Activated CD4-positive, CD25-positive, alpha-beta regulatory T cell treated with anti-CD3 and anti-CD28 coated beads, Interleukin-2, amount 50 U/mL, for 24 hours (primary cell): ENCODE results near the gene CCNG1.
"Not testable (repeated sequence)": the region's sequence is repeated elsewhere in the genome, so short reads cannot be mapped to it uniquely, and the experiment has no call there.

Experiments used
- ATAC-seq, 2 donors: fragments of 150-1000 bp; cut with Tn5 transposase; one replicate each; pipeline ENCODE4 v1.10.0; 2021; ENCODE audit warnings: mild to moderate bottlenecking in 1 of 2, moderate library complexity in 1 of 2

CCNG1 gene

DNA sequence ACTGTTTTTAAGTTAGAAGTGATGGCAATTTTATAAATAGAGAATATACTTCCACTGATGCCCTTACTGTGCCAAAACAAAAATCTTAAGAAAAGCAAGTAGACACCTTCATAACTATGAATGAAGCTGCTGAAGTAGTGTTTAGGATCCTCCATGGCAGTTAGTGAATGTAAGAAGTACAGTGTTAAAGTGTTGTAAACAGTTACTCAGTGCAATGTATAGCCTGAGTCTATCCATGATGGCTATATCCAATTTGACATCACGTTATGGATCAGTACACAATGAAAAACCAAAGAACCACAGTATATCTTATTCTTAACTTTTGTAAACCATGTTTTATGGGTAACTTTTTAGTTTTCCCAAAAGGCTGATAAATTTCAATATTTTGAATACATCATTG, 7.1 kb downstream of the CCNG1 start:
- no peak for ATAC-seq

DNA sequence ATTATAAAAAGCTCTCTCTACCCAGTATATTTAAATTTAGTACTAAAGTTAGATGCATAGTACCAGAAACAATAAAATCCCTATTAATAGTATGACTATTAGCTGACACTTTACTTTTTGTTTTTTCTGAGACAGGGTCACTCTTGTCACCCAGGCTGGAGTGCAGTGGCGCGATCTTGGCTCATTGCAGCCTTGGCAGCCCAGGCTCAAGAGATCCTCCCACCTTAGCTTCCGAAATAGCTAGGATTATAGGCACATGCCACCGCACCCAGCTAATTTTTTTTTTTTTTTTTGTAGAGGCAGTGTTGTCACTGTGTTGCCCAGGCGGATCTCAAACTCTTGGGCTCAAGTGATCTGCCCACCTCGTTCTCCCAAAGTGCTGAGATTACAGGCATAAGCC, 8.0 kb downstream of the CCNG1 start:
- ATAC-seq = no peak

- no peak for ATAC-seq
Observed at GRCh38 chr5:163447191-163447590, 9.8 kb downstream of the CCNG1 start.

DNA sequence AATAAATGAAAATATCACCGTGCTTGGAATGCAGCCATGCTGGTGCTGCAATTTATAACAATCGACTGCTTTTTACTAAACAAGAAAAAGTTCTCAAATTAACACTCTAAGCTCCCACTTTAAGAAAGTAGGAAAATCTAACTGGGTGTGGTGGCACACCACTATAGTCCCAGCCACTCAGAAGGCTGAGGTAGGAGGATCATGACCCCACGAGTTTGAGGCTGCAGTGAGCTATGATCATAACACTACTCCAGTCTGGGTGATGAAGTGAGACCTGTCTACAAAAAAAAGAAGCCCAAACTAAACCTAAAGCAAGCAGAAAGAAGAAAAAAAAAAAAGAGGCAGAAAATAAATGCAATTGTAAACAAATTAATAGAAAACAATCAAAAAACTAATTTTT, 10.5 kb downstream of the CCNG1 start:
- ATAC-seq = no peak

- no peak for ATAC-seq
Observed at GRCh38 chr5:163448491-163448890, 11.1 kb downstream of the CCNG1 start.

DNA sequence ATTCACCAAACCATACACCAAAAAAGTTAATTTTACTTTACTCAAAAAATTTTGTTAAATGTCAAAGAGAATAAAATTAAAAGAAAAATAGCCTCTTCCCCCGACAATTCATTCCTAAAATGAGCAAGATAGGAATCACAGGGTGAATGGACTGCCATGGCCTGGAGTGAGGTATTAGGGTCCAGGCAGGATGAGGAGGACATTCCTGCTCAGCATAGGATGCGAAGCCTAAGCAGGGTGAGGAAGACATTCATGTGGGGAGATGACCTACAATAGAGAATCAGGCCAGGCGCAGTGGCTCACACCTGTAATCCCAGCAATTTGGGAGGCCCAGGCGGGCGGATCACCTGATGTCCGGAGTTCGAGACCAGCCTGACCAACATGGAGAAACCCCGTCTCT, 14.1 kb downstream of the CCNG1 start:
- ATAC-seq = no peak

GRCh38 chr5:163453705-163454104, 16.3 kb downstream of the CCNG1 start:
- no peak for ATAC-seq

- ATAC-seq = not testable (repeated sequence)
Observed at GRCh38 chr5:163455406-163455805, 18.0 kb downstream of the CCNG1 start.

DNA sequence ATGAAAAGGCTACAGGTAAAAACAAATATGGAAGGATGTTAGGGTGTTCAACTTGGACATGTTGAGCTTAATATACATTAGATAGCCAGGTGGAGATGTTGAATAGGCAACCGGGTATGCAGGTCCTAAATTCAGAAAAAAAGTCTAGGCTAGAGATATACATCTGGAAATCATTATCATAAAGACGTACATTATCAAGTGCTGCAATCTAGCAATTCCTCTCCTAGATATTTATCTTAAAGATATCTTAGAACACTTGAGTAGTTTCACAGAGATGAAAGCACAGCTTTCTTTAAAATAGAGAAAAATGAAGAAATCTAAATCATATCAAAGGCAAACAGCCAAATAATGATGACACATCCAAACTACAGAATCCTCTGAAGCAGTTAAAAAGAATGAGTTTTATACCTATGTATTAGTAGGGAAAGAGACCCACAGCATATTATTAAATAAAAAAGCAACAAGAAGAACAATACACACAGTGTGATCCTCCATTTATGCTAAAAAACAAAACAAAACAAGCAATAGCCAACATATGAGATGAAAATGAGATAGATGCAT, 18.7 kb downstream of the CCNG1 start:
- ATAC-seq = no peak

DNA sequence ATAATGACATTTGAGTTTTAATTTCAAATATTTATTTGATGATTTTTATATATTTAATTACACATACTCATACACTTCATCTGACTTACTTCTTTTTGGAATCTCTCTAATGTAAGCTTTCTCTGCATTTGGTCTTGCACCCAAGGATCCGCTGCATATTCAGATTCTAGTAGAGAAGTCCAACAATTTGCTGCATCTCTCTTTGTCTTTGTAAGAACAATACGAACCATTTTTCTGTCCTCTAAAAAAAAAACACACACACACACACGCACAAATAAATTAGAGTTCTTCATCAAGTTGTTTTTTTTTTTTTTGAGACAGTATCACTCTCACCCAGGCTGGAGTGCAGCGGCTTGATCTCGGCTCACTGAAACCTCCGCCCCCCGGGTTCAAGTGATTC, 19.4 kb downstream of the CCNG1 start:
- ATAC-seq = no peak

DNA sequence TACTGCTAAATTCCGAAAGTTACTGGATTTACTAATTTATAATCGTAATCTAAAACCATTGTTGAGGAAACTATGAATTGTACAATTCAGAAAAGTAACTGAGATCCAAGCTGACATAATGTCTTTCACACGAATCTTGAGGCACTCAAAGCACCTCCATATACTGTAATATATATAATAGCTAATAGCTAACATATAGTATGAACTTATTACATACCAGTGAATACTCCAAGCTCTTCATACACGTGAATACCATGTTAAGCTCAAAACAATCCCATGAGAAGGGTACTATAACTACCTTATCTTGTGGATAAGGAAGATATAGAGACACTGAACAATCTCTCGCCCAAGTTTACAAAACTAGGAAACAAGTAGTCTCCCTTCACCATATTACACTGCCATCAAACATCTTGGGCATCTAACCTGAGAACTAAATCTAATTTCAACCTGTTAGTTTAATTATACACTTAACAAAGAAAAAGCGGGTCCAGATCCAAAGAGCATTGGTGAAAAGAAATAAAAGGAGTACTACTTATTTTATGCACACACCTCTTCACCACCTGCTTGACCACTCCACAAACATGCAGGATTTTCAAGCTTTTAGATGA, 21.5 kb downstream of the CCNG1 start:
- no peak for ATAC-seq

DNA sequence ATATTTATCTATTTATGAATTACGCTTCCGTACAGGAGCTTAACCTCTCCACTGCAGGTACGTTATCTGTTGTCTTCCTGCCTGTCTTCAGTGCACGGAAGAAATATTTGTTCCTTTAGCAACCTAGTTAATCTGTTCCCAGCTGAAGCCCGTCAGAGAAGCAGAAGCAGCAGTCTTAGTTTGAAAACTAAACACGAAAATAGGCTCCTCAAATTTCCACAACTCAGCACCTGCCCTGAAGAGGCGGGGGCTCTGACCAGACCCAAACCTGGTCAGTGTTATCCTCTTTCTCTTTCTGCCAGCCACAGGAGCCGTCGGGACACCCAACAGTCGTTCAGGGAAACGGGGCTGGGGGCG, 22.0 kb downstream of the CCNG1 start:
- ATAC-seq = no peak

DNA sequence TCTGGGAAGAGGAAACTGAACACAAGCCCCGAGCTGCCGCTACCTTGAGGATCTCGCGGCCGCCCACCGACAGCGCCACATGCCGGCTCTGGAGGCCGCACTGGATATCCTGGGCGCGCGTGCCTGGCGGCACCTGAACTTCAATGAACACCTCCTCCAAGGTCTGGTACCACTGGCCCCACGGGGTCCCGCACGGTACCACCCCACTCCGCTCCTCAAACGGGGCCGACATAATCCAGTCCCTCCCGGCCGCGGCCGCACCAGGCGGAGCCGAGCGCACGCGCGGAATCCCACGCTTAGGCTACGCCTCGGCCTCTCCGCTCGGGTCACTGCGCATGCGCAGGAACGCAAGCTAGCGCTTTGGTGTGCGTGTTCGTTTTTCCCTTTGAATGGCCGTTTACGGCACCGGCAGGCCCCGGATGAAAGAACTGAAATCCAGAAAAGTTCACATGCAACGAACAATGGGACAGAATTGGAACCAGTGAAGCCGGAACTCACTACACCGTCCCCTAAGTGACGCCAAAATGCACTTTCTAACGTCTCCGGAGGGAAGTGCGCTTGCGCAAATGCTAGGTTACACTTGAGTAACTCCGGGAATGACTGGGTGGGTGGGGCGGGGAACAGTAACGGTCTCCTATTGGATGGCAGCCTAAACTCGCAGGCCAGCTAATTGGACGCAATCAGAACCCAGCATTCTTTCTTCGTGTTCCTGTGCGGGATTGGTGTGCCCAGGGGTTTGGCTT, 22.6 kb downstream of the CCNG1 start, which contains the start of gene NUDCD2:
Gene NUDCD2, minus strand, starts transcription at position 284 of the 743 bp plus-strand sequence. Its CDS starts 52 bp downstream, at position 232.
- ATAC-seq = peak; percentile 83 to 85

GRCh38 chr5:163460562-163461171, 23.3 kb downstream of the CCNG1 start, which contains the start of gene HMMR:
HMMR (plus strand) TSS chr5:163460632; CDS start chr5:163460693, 61 bp downstream.
- ATAC-seq = no peak

- ATAC-seq = no peak
Observed at GRCh38 chr5:163463063-163463435, 25.7 kb downstream of the CCNG1 start.

DNA sequence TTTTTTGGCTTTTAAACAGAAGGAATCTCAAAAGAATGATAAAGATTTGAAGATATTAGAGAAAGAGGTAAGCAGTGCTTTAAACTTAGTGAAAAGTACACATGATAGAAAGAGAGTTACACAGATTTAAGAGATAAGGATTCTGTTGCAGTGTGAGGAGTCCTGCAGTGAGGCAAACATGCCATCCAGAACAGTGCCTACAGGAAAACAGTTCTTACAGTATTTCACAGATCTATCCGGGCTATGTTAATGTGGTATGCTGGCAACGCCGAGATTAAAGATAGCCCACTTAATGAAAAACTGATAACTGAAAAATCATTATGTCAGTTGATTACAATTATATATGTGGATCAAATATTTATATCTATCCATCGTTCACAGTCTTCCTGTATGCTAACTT, 30.3 kb downstream of the CCNG1 start:
- ATAC-seq = no peak

DNA sequence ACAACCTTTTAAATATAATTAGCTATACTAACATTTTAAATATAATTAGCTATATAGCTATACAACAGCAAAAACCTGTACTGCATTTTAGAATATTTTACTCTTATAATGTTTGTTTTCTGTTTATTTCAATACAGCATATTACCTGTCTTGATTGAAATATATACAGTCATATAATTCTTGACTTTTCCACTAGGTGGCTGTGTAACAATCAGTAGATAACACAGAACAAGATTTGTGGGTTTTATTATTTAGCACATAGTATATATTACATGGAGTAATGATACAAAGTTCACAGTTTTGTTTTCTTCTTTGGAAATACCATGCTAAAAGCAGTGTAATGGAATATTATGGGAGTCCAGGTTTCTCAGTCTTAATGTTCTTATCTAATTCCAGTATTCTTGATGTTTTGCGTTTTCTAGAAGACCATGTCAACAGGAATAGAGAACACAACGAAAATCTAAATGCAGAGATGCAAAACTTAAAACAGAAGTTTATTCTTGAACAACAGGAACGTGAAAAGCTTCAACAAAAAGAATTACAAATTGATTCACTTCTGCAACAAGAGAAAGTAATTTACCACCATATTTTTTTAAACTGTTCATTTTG, 36.3 kb downstream of the CCNG1 start:
- ATAC-seq = peak in 1 of 2 donors; percentile 59

DNA sequence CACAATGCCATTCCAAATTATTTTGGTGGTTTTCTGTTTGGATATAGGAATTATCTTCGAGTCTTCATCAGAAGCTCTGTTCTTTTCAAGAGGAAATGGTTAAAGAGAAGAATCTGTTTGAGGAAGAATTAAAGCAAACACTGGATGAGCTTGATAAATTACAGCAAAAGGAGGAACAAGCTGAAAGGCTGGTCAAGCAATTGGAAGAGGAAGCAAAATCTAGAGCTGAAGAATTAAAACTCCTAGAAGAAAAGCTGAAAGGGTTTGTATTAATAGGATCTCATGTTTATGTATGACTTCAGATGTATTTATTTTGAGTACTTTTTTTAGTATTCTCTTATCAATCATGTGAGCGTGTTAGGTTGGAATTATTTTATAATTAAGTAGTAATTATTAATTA, 38.0 kb downstream of the CCNG1 start:
- no peak for ATAC-seq

DNA sequence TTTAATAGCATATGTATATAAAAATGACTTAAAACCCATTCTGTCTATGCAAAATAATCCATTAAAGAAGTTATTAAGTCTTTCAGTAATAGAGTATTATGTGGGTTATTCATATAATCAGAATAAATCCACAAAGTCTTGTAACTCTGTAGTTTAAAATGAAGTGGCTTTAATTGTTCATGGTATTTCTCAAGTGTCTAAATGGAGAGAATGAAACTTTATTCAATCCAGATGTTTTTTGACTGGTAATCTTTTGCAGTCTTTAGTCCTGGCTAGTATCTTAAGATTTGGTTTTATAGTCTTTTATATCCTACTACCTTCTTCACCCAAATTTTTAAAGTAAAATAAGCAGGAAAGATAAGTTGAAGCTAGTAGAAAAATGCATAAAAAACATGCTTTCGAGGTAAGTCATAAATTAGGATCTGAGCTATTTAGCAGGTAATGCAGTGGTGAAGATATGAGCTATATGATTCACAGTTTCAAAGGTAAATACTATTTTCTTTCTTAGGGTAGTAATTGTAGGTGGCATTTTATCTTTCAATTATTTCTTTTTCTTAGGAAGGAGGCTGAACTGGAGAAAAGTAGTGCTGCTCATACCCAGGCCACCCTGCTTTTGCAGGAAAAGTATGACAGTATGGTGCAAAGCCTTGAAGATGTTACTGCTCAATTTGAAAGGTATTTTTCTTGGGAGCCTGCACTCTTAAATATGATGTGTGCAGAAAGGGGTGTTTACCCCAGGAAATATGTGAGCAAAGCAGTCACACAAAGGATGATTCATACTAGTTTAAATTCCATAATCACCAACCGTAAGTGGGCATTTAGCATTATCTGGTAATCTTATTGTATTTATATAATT, 41.0 kb downstream of the CCNG1 start:
- ATAC-seq = peak in 1 of 2 donors; percentile 13

GRCh38 chr5:163478982-163479271, 41.5 kb downstream of the CCNG1 start:
- no peak for ATAC-seq

GRCh38 chr5:163489055-163489744, 51.8 kb downstream of the CCNG1 start:
- ATAC-seq = peak in 1 of 2 donors; percentile 24

DNA sequence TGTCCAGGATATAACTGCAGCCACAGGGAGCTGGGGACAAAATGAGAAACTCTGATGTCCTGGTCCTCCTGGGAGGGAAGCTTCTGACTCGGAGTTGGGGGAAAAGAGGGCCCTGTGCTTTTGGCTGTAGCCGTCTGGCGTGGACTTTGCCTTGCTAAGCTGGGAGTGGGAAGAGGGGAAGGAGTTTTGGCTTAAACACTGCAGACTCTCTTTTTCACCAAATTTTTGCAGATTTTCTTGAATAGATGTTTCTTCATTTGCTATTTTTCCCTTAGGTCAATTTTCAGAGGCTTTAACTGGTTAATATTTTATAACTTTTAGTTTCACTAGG, 52.3 kb downstream of the CCNG1 start:
- ATAC-seq = no peak
